HCT116 (cell line): Measurements from ENCODE around the gene CMIP.

ENCODE experiments used
- ATF3 ChIP-seq: IDR thresholded peaks from 2 replicates; pipeline ENCODE4 v1.6.1; 2012
- CEBPB ChIP-seq: IDR thresholded peaks from 2 replicates; pipeline ENCODE4 v1.6.1; 2012; ENCODE audit warnings: low read depth
- CTCF ChIP-seq, 3 experiments: fragments of 200-600 bp in 1 of 3; sonication (generic) in 1 of 3; IDR thresholded peaks in 2 of 3; conservative IDR thresholded peaks in 1 of 3; 2 replicates each; pipeline ENCODE4 v1.5.1; 2012 to 2017; ENCODE audit warnings: low read depth in 2 of 3, low read length in 2 of 3, antibody characterized with exemption in 1 of 3, borderline replicate concordance in 1 of 3, control low read depth in 1 of 3, mild to moderate bottlenecking in 1 of 3, mixed read lengths in 1 of 3, mixed run types in 1 of 3, moderate library complexity in 1 of 3; ENCODE audit not compliant: insufficient read depth in 1 of 3
- EGR1 ChIP-seq: IDR thresholded peaks from 2 replicates; pipeline ENCODE4 v1.6.1; 2012; ENCODE audit warnings: low read depth
- EZH2phosphoT487 ChIP-seq: fragments of 200-600 bp; IDR thresholded peaks from 2 replicates; pipeline ENCODE4 v1.6.1; 2018; ENCODE audit warnings: antibody characterized with exemption, borderline replicate concordance
- MAX ChIP-seq: IDR thresholded peaks from 2 replicates; pipeline ENCODE4 v1.6.1; 2012
- POLR2A ChIP-seq: IDR thresholded peaks from 2 replicates; pipeline ENCODE4 v1.7.0; 2011; ENCODE audit warnings: borderline replicate concordance; ENCODE audit not compliant: insufficient read depth, insufficient read length; ENCODE audit errors: extremely low read depth
- POLR2AphosphoS5 ChIP-seq: IDR thresholded peaks from 2 replicates; pipeline ENCODE4 v1.6.1; 2011; ENCODE audit warnings: mild to moderate bottlenecking, low read depth, low read length, moderate library complexity
- ZBTB33 ChIP-seq: IDR thresholded peaks from 2 replicates; pipeline ENCODE4 v1.6.1; 2011; ENCODE audit warnings: mild to moderate bottlenecking, low read length, moderate library complexity; ENCODE audit not compliant: insufficient replicate concordance; ENCODE audit errors: extremely low read depth

- TF ChIP-seq EGR1 (no peak), ATF3 (no peak), CTCF (IDR thresholded peaks at IDR 0.05 in 2 of 3, conservative IDR thresholded peaks at IDR 0.05 in 1 of 3; ENCODE audit: borderline replicate concordance in 1 of 3, insufficient read depth in 1 of 3, low read depth in 2 of 3, low read length in 2 of 3) (no peak), MAX (no peak), EZH2phosphoT487 (no peak), POLR2AphosphoS5 (no peak), ZBTB33 (no peak), POLR2A (no peak), CEBPB (no peak)
These were observed 88.5 kb downstream of the CMIP start for GRCh38 chr16:81533175-81533507.
